ENCODE results near the gene FHL1.

GRCh38 chrX:136112286-136112685 is 35.0 kb upstream of the FHL1 start:
- TF ChIP-seq EZH2 (IDR thresholded peaks at IDR 0.05) (no peak), POLR2AphosphoS5 (IDR thresholded peaks at IDR 0.05; ENCODE audit: borderline replicate concordance, low read depth, low read length) (no peak)
